Neural progenitor cell (in vitro differentiated cells): ENCODE measurements around the gene ABHD11. TPM values are rescaled to one million over a fixed set of nuclear protein-coding genes. Genes with fewer than 3 reads are reported as not detected.
"Not testable (repeated sequence)": the region's sequence is repeated elsewhere in the genome, so short reads cannot be mapped to it uniquely, and the experiment has no call there.

ENCODE experiments used
- DNase-seq: peaks from one replicate; pipeline ENCODE4 v3.0.0-alpha.2; 2016; ENCODE audit warnings: low spot score
- H2AFZ ChIP-seq: fragments of 200-600 bp; sonication (generic); replicated peaks from 2 replicates; pipeline ENCODE4 v1.6.1; 2016; ENCODE audit warnings: antibody characterized with exemption
- H3F3A ChIP-seq: fragments of 200-600 bp; sonication (generic); 2 replicates; pipeline ENCODE4 v1.6.1; 2016; ENCODE audit warnings: antibody characterized with exemption, low read depth
- H3K27ac ChIP-seq: fragments of 200-600 bp; sonication (generic); 2 replicates; pipeline ENCODE4 v1.5.1; 2016; ENCODE audit warnings: mild to moderate bottlenecking
- H3K27me3 ChIP-seq: fragments of 200-600 bp; sonication (generic); 2 replicates; pipeline ENCODE4 v1.6.1; 2016; ENCODE audit warnings: mild to moderate bottlenecking, moderate library complexity
- H3K36me3 ChIP-seq: fragments of 200-600 bp; sonication (generic); 2 replicates; pipeline ENCODE4 v1.5.1; 2016
- H3K4me1 ChIP-seq: fragments of 200-600 bp; sonication (generic); 2 replicates; pipeline ENCODE4 v1.6.1; 2016; ENCODE audit warnings: mixed run types
- H3K4me2 ChIP-seq: fragments of 200-600 bp; sonication (generic); 2 replicates; pipeline ENCODE4 v1.6.1; 2016
- H3K4me3 ChIP-seq: fragments of 200-600 bp; sonication (generic); 2 replicates; pipeline ENCODE4 v1.5.1; 2016
- H3K79me2 ChIP-seq: fragments of 200-600 bp; sonication (generic); 2 replicates; pipeline ENCODE4 v1.6.1; 2016; ENCODE audit warnings: low read depth
- H3K9ac ChIP-seq: fragments of 200-600 bp; sonication (generic); 2 replicates; pipeline ENCODE4 v1.6.1; 2016
- H3K9me3 ChIP-seq: fragments of 200-600 bp; sonication (generic); 2 replicates; pipeline ENCODE4 v1.5.1; 2016; ENCODE audit warnings: low read depth
- H4K20me1 ChIP-seq: fragments of 200-600 bp; sonication (generic); 2 replicates; pipeline ENCODE4 v1.6.1; 2016; ENCODE audit warnings: low read depth
- H3K27ac Mint-ChIP-seq: 3 replicates; pipeline ENCODE4 v1.8.0; 2021; ENCODE audit warnings: mixed read lengths
- H3K27me3 Mint-ChIP-seq: 2 replicates; pipeline ENCODE4 v1.8.0; 2022; ENCODE audit warnings: low read depth, mild to moderate bottlenecking, inconsistent platforms, moderate library complexity, mixed read lengths; ENCODE audit not compliant: insufficient read depth
- H3K36me3 Mint-ChIP-seq: 3 replicates; pipeline ENCODE4 v1.8.0; 2021; ENCODE audit warnings: mixed read lengths
- H3K4me1 Mint-ChIP-seq: 3 replicates; pipeline ENCODE4 v1.8.0; 2021; ENCODE audit warnings: mixed read lengths
- H3K4me3 Mint-ChIP-seq: 3 replicates; pipeline ENCODE4 v1.8.0; 2021; ENCODE audit warnings: mild to moderate bottlenecking, moderate library complexity, mixed read lengths
- H3K9me3 Mint-ChIP-seq: 3 replicates; pipeline ENCODE4 v1.8.0; 2020; ENCODE audit warnings: mixed read lengths
- CTCF ChIP-seq: fragments of 200-600 bp; sonication (generic); IDR thresholded peaks from 2 replicates; pipeline ENCODE4 v1.5.1; 2017; ENCODE audit warnings: antibody characterized with exemption, mild to moderate bottlenecking
- EZH2 ChIP-seq: fragments of 200-600 bp; sonication (generic); IDR thresholded peaks from 2 replicates; pipeline ENCODE4 v1.6.1; 2017; ENCODE audit warnings: antibody characterized with exemption, mild to moderate bottlenecking, moderate library complexity
- EZH2phosphoT487 ChIP-seq: fragments of 200-600 bp; sonication (generic); IDR thresholded peaks from 2 replicates; pipeline ENCODE4 v1.6.1; 2017; ENCODE audit warnings: antibody characterized with exemption
- total RNA-seq: library from RNA; depleted of rRNA; stranded (reverse); fragments of >200 nt; gene quantifications from 2 replicates; pipeline ENCODE4 v1.2.3, GENCODE V29; 2015; ENCODE audit warnings: low replicate concordance

ABHD11 gene
- total RNA-seq, 1 donor from 2014 or later: 9.3 TPM

DNA sequence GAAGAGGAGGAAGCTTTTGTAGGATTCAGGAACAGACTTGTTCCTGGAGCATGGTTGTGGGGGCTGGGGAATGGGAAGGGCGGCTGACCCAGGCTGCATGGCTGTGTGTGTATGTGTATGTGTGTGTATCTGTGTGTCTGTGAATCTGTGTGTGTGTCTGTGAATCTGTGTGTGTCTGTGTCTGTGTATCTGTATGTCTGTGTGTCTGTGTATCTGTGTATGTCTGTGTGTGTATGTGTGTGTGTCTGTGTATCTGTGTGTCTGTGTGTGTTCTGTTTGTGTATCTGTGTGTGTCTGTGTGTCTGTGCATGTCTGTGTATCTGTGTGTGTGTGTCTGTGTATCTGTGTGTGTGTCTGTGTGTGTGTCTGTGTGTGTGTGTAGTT lies 12.5 kb downstream of the ABHD11 start:
- H3K27ac ChIP-seq: no peak overlapping the region
- Mint-ChIP-seq H3K4me1 (peaks cover 7% of the 10 kb centered on the region), H3K27ac (no peak overlapping the region), H3K9me3 (no peaks in the 10 kb centered on the region), H3K4me3 (no peak overlapping the region), H3K36me3 (no peaks in the 10 kb centered on the region), H3K27me3 (peaks cover 17% of the 10 kb centered on the region)
- no peaks in the 10 kb centered on the region for H3K9me3 ChIP-seq
- no peak overlapping the region for H3K4me3 ChIP-seq
- H3K9ac ChIP-seq: no peak overlapping the region
- H3K4me1 ChIP-seq: no peaks in the 10 kb centered on the region
- peaks cover 8% of the 10 kb centered on the region for H3F3A ChIP-seq
- no peaks in the 10 kb centered on the region for H4K20me1 ChIP-seq
- DNase-seq: no peak
- peaks cover 4% of the 10 kb centered on the region for H3K27me3 ChIP-seq
- H2AFZ ChIP-seq: no peak overlapping the region
- H3K4me2 ChIP-seq: no peak overlapping the region
- TF ChIP-seq CTCF (no peak), EZH2phosphoT487 (no peak), EZH2 (no peak)
- H3K36me3 ChIP-seq: no peaks in the 10 kb centered on the region
- no peaks in the 10 kb centered on the region for H3K79me2 ChIP-seq

GRCh38 chr7:73723813-73724212 lies 14.8 kb downstream of the ABHD11 start:
- Histone ChIP-seq H3K9me3 (no peaks in the 10 kb centered on the region), H3K4me3 (no peak overlapping the region), H2AFZ (no peak overlapping the region), H3K9ac (no peak overlapping the region), H3K36me3 (no peaks in the 10 kb centered on the region), H3F3A (no peaks in the 10 kb centered on the region), H3K4me2 (no peak overlapping the region), H3K27me3 (peaks cover 23% of the 10 kb centered on the region), H3K4me1 (no peaks in the 10 kb centered on the region), H4K20me1 (peaks cover 3% of the 10 kb centered on the region), H3K27ac (no peak overlapping the region), H3K79me2 (peaks cover 2% of the 10 kb centered on the region)
- Mint-ChIP-seq H3K4me1 (peaks cover 7% of the 10 kb centered on the region), H3K9me3 (no peaks in the 10 kb centered on the region), H3K27ac (no peak overlapping the region), H3K4me3 (no peak overlapping the region), H3K36me3 (no peaks in the 10 kb centered on the region), H3K27me3 (peaks cover 24% of the 10 kb centered on the region)
- DNase-seq: no peak
- no peak for TF ChIP-seq EZH2

DNA sequence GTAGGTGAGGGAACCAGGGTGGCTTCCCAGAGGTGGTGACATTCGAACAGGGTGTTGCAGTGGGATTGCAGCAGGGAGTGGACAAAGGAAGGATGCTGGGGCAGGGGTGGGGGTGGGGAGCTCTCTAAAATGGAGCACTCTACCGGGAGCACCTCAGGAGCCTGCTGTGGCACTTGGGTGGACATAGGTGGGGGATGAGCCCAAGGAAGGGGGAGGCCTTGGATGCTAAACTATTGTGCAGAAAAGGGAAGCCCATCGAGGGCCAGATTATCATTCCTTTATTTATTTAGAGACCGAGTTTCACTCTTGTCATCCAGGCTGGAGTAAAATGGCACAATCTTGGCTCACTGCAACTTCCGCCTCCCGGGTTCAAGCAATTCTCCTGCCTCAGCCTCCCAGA lies 15.8 kb downstream of the ABHD11 start:
- H3K4me1 ChIP-seq: no peaks in the 10 kb centered on the region
- Mint-ChIP-seq H3K27me3 (peaks cover 20% of the 10 kb centered on the region), H3K4me1 (peaks cover 6% of the 10 kb centered on the region), H3K9me3 (no peaks in the 10 kb centered on the region), H3K36me3 (no peaks in the 10 kb centered on the region), H3K27ac (no peak overlapping the region), H3K4me3 (no peak overlapping the region)
- no peaks in the 10 kb centered on the region for H3K9me3 ChIP-seq
- H3K36me3 ChIP-seq: no peaks in the 10 kb centered on the region
- TF ChIP-seq CTCF: no peak
- TF ChIP-seq EZH2phosphoT487: no peak
- no peak for TF ChIP-seq EZH2
- H3K4me2 ChIP-seq: no peak overlapping the region
- H3K79me2 ChIP-seq: peaks cover 10% of the 10 kb centered on the region
- H2AFZ ChIP-seq: no peak overlapping the region
- peaks cover 33% of the 10 kb centered on the region for H3K27me3 ChIP-seq
- H3K9ac ChIP-seq: no peak overlapping the region
- H3F3A ChIP-seq: no peaks in the 10 kb centered on the region
- no peak overlapping the region for H3K4me3 ChIP-seq
- no peak for DNase-seq
- H3K27ac ChIP-seq: no peak overlapping the region
- peaks cover 13% of the 10 kb centered on the region for H4K20me1 ChIP-seq

GRCh38 chr7:73722182-73722581 lies 16.4 kb downstream of the ABHD11 start:
- not testable (repeated sequence) for H3K27ac Mint-ChIP-seq, H2AFZ ChIP-seq, H3K4me2 ChIP-seq, H3K79me2 ChIP-seq, H3K4me3 ChIP-seq, H3K27ac ChIP-seq, H3K36me3 ChIP-seq, H3K36me3 Mint-ChIP-seq, H3K4me1 Mint-ChIP-seq, H3K9me3 ChIP-seq, DNase-seq, H3K4me1 ChIP-seq, H3K9ac ChIP-seq, H3K9me3 Mint-ChIP-seq, H3K4me3 Mint-ChIP-seq, H3F3A ChIP-seq
- H4K20me1 ChIP-seq: peaks cover 19% of the 10 kb centered on the region
- peaks cover 19% of the 10 kb centered on the region for H3K27me3 Mint-ChIP-seq
- H3K27me3 ChIP-seq: peaks cover 33% of the 10 kb centered on the region
